ENCODE data around the gene ENPP3.

ENPP3 gene

DNA sequence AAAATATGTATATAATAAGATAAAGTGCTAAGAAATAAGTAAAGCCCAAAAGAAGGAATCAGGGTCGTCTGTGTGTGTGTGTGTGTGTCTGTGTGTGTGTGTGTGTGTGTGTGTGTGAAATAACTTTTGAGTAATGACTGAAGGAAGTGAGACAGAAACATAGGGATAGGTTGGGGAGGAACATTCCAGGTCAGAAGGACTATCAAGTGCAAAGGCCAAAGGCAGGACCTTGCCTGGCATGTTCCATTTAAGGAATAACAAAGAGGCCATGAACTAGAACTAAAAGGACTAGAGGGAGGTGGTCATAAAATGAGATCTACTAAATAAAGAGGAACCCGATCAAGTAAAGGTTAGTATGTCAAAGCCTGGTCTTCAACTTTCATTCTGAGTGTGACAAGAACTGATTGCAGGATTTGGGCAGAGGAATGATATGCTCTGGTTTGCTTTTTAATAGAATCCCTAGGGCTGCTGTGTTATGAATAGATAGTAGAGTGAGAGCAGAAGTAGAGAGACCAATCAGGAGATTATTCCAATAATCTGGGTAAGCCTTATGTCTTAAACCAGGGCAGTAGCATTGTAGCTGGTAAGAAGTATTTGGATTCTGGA lies 6.9 kb downstream of the ENPP3 start:
- no peak for DNase-seq (ENCODE audit: extremely low spot score)
- CTCF ChIA-PET = no interaction called here
- POLR2A ChIA-PET = no interaction called here
- TF ChIP-seq ELF4 (IDR thresholded peaks at IDR 0.05) (no peak), SUZ12 (IDR thresholded peaks at IDR 0.05) (no peak), HDGF (IDR thresholded peaks at IDR 0.05; ENCODE audit: borderline replicate concordance) (no peak), NFRKB (IDR thresholded peaks at IDR 0.05) (no peak), TARDBP (IDR thresholded peaks at IDR 0.05) (no peak), FOXM1 (IDR thresholded peaks at IDR 0.05; ENCODE audit: borderline replicate concordance) (no peak), BHLHE40 (IDR thresholded peaks at IDR 0.05; ENCODE audit: borderline replicate concordance) (no peak), FOXA1 (IDR thresholded peaks at IDR 0.05) (no peak), SP1 (IDR thresholded peaks at IDR 0.05) (no peak), PKNOX1 (IDR thresholded peaks at IDR 0.05) (no peak), LEF1 (IDR thresholded peaks at IDR 0.05; ENCODE audit: borderline replicate concordance) (no peak), ZNF384 (IDR thresholded peaks at IDR 0.05) (no peak), ARNT (IDR thresholded peaks at IDR 0.05) (no peak), CTBP1 (IDR thresholded peaks at IDR 0.05; ENCODE audit: borderline replicate concordance) (no peak), FOXK2 (IDR thresholded peaks at IDR 0.05) (no peak), L3MBTL2 (conservative IDR thresholded peaks at IDR 0.05) (no peak)

DNA sequence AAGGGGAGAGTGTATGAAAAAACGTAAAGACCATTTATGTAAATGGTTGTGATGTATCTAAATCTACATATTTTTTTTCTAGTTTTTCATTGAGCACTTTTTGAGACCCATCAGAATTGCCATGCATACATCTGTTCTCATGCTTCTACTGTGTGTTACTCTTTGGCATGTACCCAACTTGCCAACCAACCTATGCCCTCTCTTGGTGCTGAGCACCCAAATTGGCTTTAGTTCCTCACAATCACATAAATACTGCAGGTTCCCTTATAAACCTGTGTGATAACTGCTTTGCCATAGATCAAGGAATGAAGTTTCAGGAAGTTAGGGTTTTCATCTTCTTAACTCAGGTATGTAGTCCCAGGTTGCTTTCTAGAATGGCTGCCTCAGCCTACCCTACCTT lies 7.8 kb downstream of the ENPP3 start:
- POLR2A ChIA-PET = no interaction called here
- no peak for TF ChIP-seq TARDBP (IDR thresholded peaks at IDR 0.05)
- TF ChIP-seq HDGF (IDR thresholded peaks at IDR 0.05; ENCODE audit: borderline replicate concordance) = no peak
- no peak for TF ChIP-seq SP1 (IDR thresholded peaks at IDR 0.05)
- TF ChIP-seq NFRKB (IDR thresholded peaks at IDR 0.05) = no peak
- no peak for TF ChIP-seq FOXA1 (IDR thresholded peaks at IDR 0.05)
- TF ChIP-seq BHLHE40 (IDR thresholded peaks at IDR 0.05; ENCODE audit: borderline replicate concordance) = no peak
- TF ChIP-seq ELF4 (IDR thresholded peaks at IDR 0.05) = no peak
- TF ChIP-seq FOXM1 (IDR thresholded peaks at IDR 0.05; ENCODE audit: borderline replicate concordance) = no peak
- TF ChIP-seq PKNOX1 (IDR thresholded peaks at IDR 0.05) = no peak
- no peak for TF ChIP-seq SUZ12 (IDR thresholded peaks at IDR 0.05)
- TF ChIP-seq LEF1 (IDR thresholded peaks at IDR 0.05; ENCODE audit: borderline replicate concordance) = no peak
- no peak for TF ChIP-seq CTBP1 (IDR thresholded peaks at IDR 0.05; ENCODE audit: borderline replicate concordance)
- no peak for TF ChIP-seq L3MBTL2 (conservative IDR thresholded peaks at IDR 0.05)
- no peak for TF ChIP-seq ARNT (IDR thresholded peaks at IDR 0.05)
- no peak for TF ChIP-seq FOXK2 (IDR thresholded peaks at IDR 0.05)
- TF ChIP-seq ZNF384 (IDR thresholded peaks at IDR 0.05) = no peak
- DNase-seq (ENCODE audit: extremely low spot score) = no peak
- CTCF ChIA-PET = interaction anchor here (1.0 kb wide), 1 partner anchor 17 kb away, joined by 4 read pairs; the partner anchor contains the start of gene MED23

DNA sequence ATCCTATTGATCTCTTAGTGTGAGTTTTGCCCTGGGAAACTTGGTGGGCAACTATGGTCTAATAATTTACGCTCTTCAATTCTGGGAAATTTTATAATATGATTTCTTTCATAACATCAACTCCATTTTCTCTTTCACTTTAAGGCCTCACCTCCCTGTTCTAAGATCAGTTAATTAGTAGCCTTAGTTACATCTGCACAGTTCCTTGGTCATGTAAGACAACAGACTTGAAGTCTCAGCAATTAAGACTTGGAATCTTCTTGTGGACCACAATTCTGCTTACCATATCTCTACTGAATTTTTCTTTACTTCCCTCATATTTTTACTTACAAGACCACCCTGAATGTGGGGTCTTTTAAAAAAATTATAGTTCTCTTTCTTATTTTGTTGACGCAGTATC lies 8.7 kb downstream of the ENPP3 start:
- POLR2A ChIA-PET = no interaction called here
- no peak for DNase-seq (ENCODE audit: extremely low spot score)
- CTCF ChIA-PET = interaction anchor here (1.0 kb wide), 1 partner anchor 18 kb away, joined by 4 read pairs; the partner anchor contains the start of gene MED23
- TF ChIP-seq NFRKB (IDR thresholded peaks at IDR 0.05) = no peak
- TF ChIP-seq PKNOX1 (IDR thresholded peaks at IDR 0.05) = no peak
- TF ChIP-seq L3MBTL2 (conservative IDR thresholded peaks at IDR 0.05) = no peak
- no peak for TF ChIP-seq ZNF384 (IDR thresholded peaks at IDR 0.05)
- TF ChIP-seq FOXM1 (IDR thresholded peaks at IDR 0.05; ENCODE audit: borderline replicate concordance) = no peak
- no peak for TF ChIP-seq FOXK2 (IDR thresholded peaks at IDR 0.05)
- TF ChIP-seq HDGF (IDR thresholded peaks at IDR 0.05; ENCODE audit: borderline replicate concordance) = no peak
- TF ChIP-seq LEF1 (IDR thresholded peaks at IDR 0.05; ENCODE audit: borderline replicate concordance) = no peak
- no peak for TF ChIP-seq ARNT (IDR thresholded peaks at IDR 0.05)
- no peak for TF ChIP-seq SP1 (IDR thresholded peaks at IDR 0.05)
- no peak for TF ChIP-seq TARDBP (IDR thresholded peaks at IDR 0.05)

DNA sequence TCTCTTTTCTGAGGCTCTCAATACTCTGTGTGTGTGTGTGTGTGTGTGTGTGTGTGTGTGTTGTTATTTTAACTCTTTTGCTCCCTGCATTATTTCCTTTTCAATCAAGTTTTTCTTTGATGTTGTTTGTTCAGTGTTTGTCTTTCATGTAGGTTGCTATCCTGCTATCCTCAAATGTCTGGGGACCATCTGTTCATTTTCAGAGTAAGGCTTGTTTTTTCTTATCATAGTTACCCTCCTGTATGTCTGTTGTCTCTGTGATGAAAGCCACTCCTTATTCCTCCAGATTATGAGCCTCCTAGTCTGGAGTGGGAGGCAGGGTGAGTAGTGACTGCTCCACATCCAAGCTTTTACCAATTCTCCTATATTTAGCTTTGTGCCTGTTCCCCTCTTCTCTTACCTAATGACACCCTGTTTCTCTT lies 9.2 kb downstream of the ENPP3 start:
- TF ChIP-seq FOXA1 (IDR thresholded peaks at IDR 0.05) = no peak
- no peak for TF ChIP-seq TARDBP (IDR thresholded peaks at IDR 0.05)
- no peak for TF ChIP-seq SP1 (IDR thresholded peaks at IDR 0.05)
- no peak for TF ChIP-seq LEF1 (IDR thresholded peaks at IDR 0.05; ENCODE audit: borderline replicate concordance)
- TF ChIP-seq NFRKB (IDR thresholded peaks at IDR 0.05) = no peak
- no peak for TF ChIP-seq BHLHE40 (IDR thresholded peaks at IDR 0.05; ENCODE audit: borderline replicate concordance)
- no peak for TF ChIP-seq FOXM1 (IDR thresholded peaks at IDR 0.05; ENCODE audit: borderline replicate concordance)
- DNase-seq (ENCODE audit: extremely low spot score) = no peak
- POLR2A ChIA-PET = no interaction called here
- CTCF ChIA-PET = no interaction called here

DNA sequence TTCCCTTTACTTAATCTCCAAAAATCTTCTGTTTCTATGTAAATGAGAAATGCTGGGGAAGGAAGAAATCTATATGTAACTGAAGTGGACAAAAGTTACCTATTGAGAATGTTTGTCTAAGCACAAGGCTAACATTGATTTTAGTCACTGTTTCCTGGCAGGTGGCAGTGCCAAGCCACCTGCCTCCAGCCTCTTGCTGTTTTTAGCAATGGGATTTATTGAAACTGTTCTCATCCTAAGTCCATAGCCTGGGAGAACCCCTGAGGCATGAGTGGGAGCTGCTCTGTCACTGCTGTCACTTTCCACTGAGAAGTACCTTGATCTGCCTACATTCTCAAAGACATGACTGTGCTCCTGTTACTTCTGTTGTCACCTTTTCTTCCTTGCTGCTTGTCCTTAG lies 14.7 kb downstream of the ENPP3 start:
- CTCF ChIA-PET = no interaction called here
- TF ChIP-seq SUZ12 (IDR thresholded peaks at IDR 0.05) (no peak), ELF4 (IDR thresholded peaks at IDR 0.05) (no peak), LEF1 (IDR thresholded peaks at IDR 0.05; ENCODE audit: borderline replicate concordance) (no peak), ARNT (IDR thresholded peaks at IDR 0.05) (no peak), BHLHE40 (IDR thresholded peaks at IDR 0.05; ENCODE audit: borderline replicate concordance) (no peak)
- POLR2A ChIA-PET = no interaction called here
- DNase-seq (ENCODE audit: extremely low spot score) = no peak

- ChIA-PET POLR2A (no interaction called here), CTCF (no interaction called here)
- TF ChIP-seq BHLHE40 (IDR thresholded peaks at IDR 0.05; ENCODE audit: borderline replicate concordance) (no peak), SP1 (IDR thresholded peaks at IDR 0.05) (no peak), FOXK2 (IDR thresholded peaks at IDR 0.05) (no peak), ARNT (IDR thresholded peaks at IDR 0.05) (no peak), HDGF (IDR thresholded peaks at IDR 0.05; ENCODE audit: borderline replicate concordance) (no peak), PKNOX1 (IDR thresholded peaks at IDR 0.05) (no peak), FOXA1 (IDR thresholded peaks at IDR 0.05) (no peak), L3MBTL2 (conservative IDR thresholded peaks at IDR 0.05) (no peak), LEF1 (IDR thresholded peaks at IDR 0.05; ENCODE audit: borderline replicate concordance) (no peak), FOXM1 (IDR thresholded peaks at IDR 0.05; ENCODE audit: borderline replicate concordance) (no peak), ELF4 (IDR thresholded peaks at IDR 0.05) (no peak), SUZ12 (IDR thresholded peaks at IDR 0.05) (no peak), ZNF384 (IDR thresholded peaks at IDR 0.05) (no peak), CTBP1 (IDR thresholded peaks at IDR 0.05; ENCODE audit: borderline replicate concordance) (no peak), NFRKB (IDR thresholded peaks at IDR 0.05) (no peak), TARDBP (IDR thresholded peaks at IDR 0.05) (no peak)
- no peak for DNase-seq (ENCODE audit: extremely low spot score)
These were observed 15.4 kb downstream of the ENPP3 start for GRCh38 chr6:131652472-131652871.

Data from HEK293T (cell line).